Naive B cell (primary cell): ENCODE measurements around the gene HK1. TPM values are rescaled to one million over a fixed set of nuclear protein-coding genes. Genes with fewer than 3 reads are reported as not detected.
"Not testable (repeated sequence)": the region's sequence is repeated elsewhere in the genome, so short reads cannot be mapped to it uniquely, and the experiment has no call there.

ENCODE experiments used
- ATAC-seq, 2 donors: fragments of 150-1000 bp; cut with Tn5 transposase; 2 replicates each; pipeline ENCODE4 v1.10.0; 2021; ENCODE audit warnings: low read depth in 2 of 2, mild to moderate bottlenecking in 2 of 2, moderate library complexity in 2 of 2
- DNase-seq: peaks from one replicate; pipeline ENCODE4 v3.0.0; 2022
- H3K27ac Mint-ChIP-seq, 6 donors: one replicate each; pipeline ENCODE4 v1.8.0; 2020 to 2022; ENCODE audit warnings: mild to moderate bottlenecking in 6 of 6, mixed read lengths in 6 of 6, moderate library complexity in 5 of 6, inconsistent platforms in 2 of 6
- H3K27me3 Mint-ChIP-seq, 3 donors: one replicate each; pipeline ENCODE4 v1.8.0; 2021 to 2022; ENCODE audit warnings: mixed read lengths in 3 of 3, mild to moderate bottlenecking in 1 of 3
- H3K36me3 Mint-ChIP-seq, 2 donors: one replicate each; pipeline ENCODE4 v1.8.0; 2020 to 2022; ENCODE audit warnings: mixed read lengths in 2 of 2, inconsistent platforms in 1 of 2, mild to moderate bottlenecking in 1 of 2
- H3K4me1 Mint-ChIP-seq, 3 donors: one replicate each; pipeline ENCODE4 v1.8.0; 2020 to 2022; ENCODE audit warnings: mixed read lengths in 3 of 3, inconsistent platforms in 1 of 3, mild to moderate bottlenecking in 1 of 3, moderate library complexity in 1 of 3
- H3K4me3 Mint-ChIP-seq, 8 donors: one replicate each; pipeline ENCODE4 v1.8.0; 2020 to 2022; ENCODE audit warnings: mild to moderate bottlenecking in 8 of 8, mixed read lengths in 8 of 8, moderate library complexity in 8 of 8, inconsistent platforms in 2 of 8
- H3K9me3 Mint-ChIP-seq, 7 donors: one replicate each; pipeline ENCODE4 v1.8.0; 2020 to 2022; ENCODE audit warnings: mixed read lengths in 7 of 7, mild to moderate bottlenecking in 5 of 7, inconsistent platforms in 2 of 7, moderate library complexity in 1 of 7
- polyA plus RNA-seq, 6 donors: library from polyadenylated mRNA; unstranded; fragments of 300-500 nt; fragmentation: Illumina TruSeq; gene quantifications; one replicate each; pipeline ENCODE4 v1.2.3, GENCODE V29; 2021; ENCODE audit warnings: low read depth in 6 of 6

Gene HK1
- polyA plus RNA-seq, 6 donors from 2014 or later = 45.7 to 71.0 (median 59.3) TPM

DNA sequence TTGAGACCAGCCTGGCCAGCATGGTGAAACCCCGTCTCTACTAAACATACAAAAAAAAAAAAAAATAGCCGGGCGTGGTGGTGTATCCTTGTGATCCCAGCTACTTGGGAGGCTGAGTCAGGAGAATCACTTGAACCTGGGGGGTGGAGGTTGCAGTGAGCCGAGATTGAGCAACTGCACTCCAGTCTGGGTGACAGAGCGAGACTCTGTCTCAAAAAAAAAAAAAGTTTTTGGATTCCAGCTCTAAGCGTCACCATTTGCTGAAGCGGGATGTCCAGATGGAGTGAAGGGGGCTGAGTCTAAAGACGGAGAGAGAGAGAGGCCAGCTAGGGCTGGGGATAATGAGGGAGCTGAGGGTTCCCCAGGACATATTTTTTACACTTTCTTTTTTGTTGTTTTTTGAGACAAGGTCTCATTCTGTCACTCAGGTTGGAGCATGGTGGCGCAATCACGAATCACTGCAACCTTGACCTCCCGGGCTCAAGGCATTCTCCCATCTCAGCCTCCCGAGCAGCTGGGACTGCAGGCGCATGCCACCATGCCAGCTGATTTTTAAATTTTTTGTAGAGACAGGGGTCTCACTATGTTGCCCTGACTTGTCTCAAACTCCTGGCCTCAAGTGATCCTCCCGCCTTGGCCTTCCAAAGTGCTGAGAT lies 9.4 kb upstream of the HK1 start:
- Mint-ChIP-seq H3K9me3 (no peaks in the 10 kb centered on the region), H3K4me1 (peaks cover 0 to 4% (median 0%) of the 10 kb centered on the region in 3 donors), H3K36me3 (no peaks in the 10 kb centered on the region), H3K4me3 (no peak overlapping the region), H3K27ac (peak overlapping the region in 1 of 6 donors; percentile 37), H3K27me3 (peaks cover 12 to 25% (median 13%) of the 10 kb centered on the region in 3 donors)
- no peak for ATAC-seq
- no peak for DNase-seq

DNA sequence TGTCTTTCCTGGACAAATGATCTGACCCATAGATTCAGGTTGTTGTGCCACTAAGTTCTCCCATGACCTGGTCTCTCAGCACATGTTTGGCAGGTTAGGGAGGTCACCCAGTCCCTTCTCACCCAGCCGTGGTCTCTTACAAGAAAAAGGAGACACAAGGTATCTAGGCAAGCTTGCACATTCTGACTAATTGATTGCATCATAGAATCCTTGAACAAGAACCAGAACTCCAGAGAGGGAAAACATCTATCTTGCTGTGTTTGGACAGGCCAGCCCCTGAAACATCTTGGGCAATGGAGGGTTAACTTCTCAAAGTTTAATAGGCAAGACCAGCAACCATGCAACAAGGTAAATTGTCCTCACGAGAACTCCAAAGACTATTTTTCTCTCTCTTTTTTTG lies 8.5 kb upstream of the HK1 start:
- no peak for DNase-seq
- Mint-ChIP-seq H3K27ac (peak overlapping the region in 1 of 6 donors; percentile 40), H3K9me3 (no peaks in the 10 kb centered on the region), H3K27me3 (peaks cover 10 to 25% (median 13%) of the 10 kb centered on the region in 3 donors), H3K36me3 (no peaks in the 10 kb centered on the region), H3K4me3 (no peak overlapping the region), H3K4me1 (peaks cover 0 to 4% (median 0%) of the 10 kb centered on the region in 3 donors)
- no peak for ATAC-seq

GRCh38 chr10:69270990-69271389 lies 7.3 kb upstream of the HK1 start:
- H3K36me3 Mint-ChIP-seq = no peaks in the 10 kb centered on the region
- peaks cover 0 to 4% (median 0%) of the 10 kb centered on the region in 3 donors for H3K4me1 Mint-ChIP-seq
- no peaks in the 10 kb centered on the region for H3K9me3 Mint-ChIP-seq
- H3K4me3 Mint-ChIP-seq = no peak overlapping the region
- no peak for DNase-seq
- H3K27me3 Mint-ChIP-seq = peaks cover 0 to 17% (median 13%) of the 10 kb centered on the region in 3 donors
- peak overlapping the region in 1 of 6 donors; percentile 1 for H3K27ac Mint-ChIP-seq
- ATAC-seq = no peak

DNA sequence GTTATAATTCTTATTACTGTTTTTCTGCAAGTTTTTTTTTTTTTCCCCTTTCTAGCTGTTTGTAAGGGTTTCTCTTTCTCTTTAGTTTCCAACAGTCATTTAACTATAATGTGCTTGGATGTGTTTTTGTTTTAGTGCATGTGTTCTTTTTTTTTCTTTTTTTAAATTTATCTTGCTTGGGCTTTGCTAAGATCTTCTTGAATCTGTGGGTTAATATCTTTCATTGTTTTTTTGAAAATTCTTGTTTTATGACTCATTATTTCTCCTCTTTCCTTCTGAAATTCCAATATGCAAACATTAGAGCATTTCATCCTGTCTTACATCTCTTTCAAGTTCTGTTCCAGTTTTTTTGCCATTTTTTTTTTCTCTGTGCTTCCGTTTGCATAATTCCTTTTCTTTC lies 5.7 kb upstream of the HK1 start:
- Mint-ChIP-seq H3K4me1 (peaks cover 0 to 4% (median 0%) of the 10 kb centered on the region in 3 donors), H3K27ac (no peak overlapping the region), H3K4me3 (no peak overlapping the region), H3K36me3 (no peaks in the 10 kb centered on the region), H3K27me3 (peaks cover 0 to 8% (median 7%) of the 10 kb centered on the region in 3 donors), H3K9me3 (no peaks in the 10 kb centered on the region)
- no peak for DNase-seq
- ATAC-seq = no peak

- H3K27ac Mint-ChIP-seq = no peak overlapping the region
- no peak for DNase-seq
- peaks cover 8 to 21% (median 17%) of the 10 kb centered on the region in 3 donors for H3K4me1 Mint-ChIP-seq
- H3K9me3 Mint-ChIP-seq = no peaks in the 10 kb centered on the region
- no peak overlapping the region for H3K4me3 Mint-ChIP-seq
- H3K27me3 Mint-ChIP-seq = no peaks in the 10 kb centered on the region
- ATAC-seq = no peak
- H3K36me3 Mint-ChIP-seq = no peaks in the 10 kb centered on the region
These were observed 2.9 kb upstream of the HK1 start for GRCh38 chr10:69275444-69275843.

GRCh38 chr10:69276503-69276902 lies 1.8 kb upstream of the HK1 start:
- Mint-ChIP-seq H3K4me1 (peaks cover 8 to 17% (median 17%) of the 10 kb centered on the region in 3 donors), H3K9me3 (no peaks in the 10 kb centered on the region), H3K27me3 (peaks cover 0 to 2% (median 0%) of the 10 kb centered on the region in 3 donors), H3K36me3 (no peaks in the 10 kb centered on the region), H3K4me3 (no peak overlapping the region), H3K27ac (no peak overlapping the region)
- DNase-seq = no peak
- ATAC-seq = no peak

DNA sequence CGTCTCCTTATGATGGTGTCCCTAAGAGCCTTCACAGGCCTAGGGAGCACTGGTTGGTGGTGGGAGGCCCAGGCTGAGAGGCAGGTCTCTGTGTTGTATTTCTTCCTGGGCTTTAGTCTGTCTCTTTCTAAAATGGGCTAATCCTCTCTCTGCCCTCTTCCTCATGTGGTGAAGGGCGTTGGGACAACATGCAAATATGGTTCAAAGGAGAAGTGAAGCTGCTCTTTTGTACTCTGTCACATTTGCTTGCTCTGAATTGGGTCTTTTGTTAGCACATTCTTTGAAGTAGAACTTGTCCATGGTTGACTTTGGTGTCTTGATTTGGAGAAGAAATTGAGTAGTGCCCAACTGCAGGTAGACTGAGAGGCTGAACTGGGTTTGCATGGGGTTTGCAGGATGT lies 814 bp downstream of the HK1 start:
- ATAC-seq (peak; percentile 63 to 69), DNase-seq (no peak)
- Mint-ChIP-seq H3K27me3 (peaks cover 0 to 5% (median 4%) of the 10 kb centered on the region in 3 donors), H3K9me3 (no peaks in the 10 kb centered on the region), H3K4me1 (peaks cover 8 to 17% (median 17%) of the 10 kb centered on the region in 3 donors), H3K27ac (peak overlapping the region in 2 of 6 donors; percentile 31 to 62), H3K4me3 (peak overlapping the region in 1 of 8 donors; percentile 18), H3K36me3 (no peaks in the 10 kb centered on the region)

GRCh38 chr10:69281507-69282413 lies 3.5 kb downstream of the HK1 start:
- no peaks in the 10 kb centered on the region for H3K36me3 Mint-ChIP-seq
- ATAC-seq (no peak), DNase-seq (no peak)
- H3K4me3 Mint-ChIP-seq = no peak overlapping the region
- peaks cover 0 to 6% (median 4%) of the 10 kb centered on the region in 3 donors for H3K27me3 Mint-ChIP-seq
- H3K9me3 Mint-ChIP-seq = peaks cover 0 to 2% (median 0%) of the 10 kb centered on the region in 7 donors
- H3K4me1 Mint-ChIP-seq = peaks cover 8 to 17% (median 17%) of the 10 kb centered on the region in 3 donors
- peak overlapping the region in 1 of 6 donors; percentile 44 for H3K27ac Mint-ChIP-seq

GRCh38 chr10:69284402-69284801 lies 6.1 kb downstream of the HK1 start:
- not testable (repeated sequence) for H3K4me3 Mint-ChIP-seq, ATAC-seq, H3K4me1 Mint-ChIP-seq, H3K27ac Mint-ChIP-seq, H3K36me3 Mint-ChIP-seq, H3K9me3 Mint-ChIP-seq, DNase-seq
- H3K27me3 Mint-ChIP-seq = peaks cover 0 to 17% (median 4%) of the 10 kb centered on the region in 3 donors

- Mint-ChIP-seq H3K27me3 (peaks cover 0 to 22% (median 4%) of the 10 kb centered on the region in 3 donors), H3K4me3 (no peak overlapping the region), H3K36me3 (no peaks in the 10 kb centered on the region), H3K27ac (no peak overlapping the region), H3K4me1 (no peaks in the 10 kb centered on the region), H3K9me3 (peaks cover 0 to 2% (median 0%) of the 10 kb centered on the region in 7 donors)
- ATAC-seq = no peak
- DNase-seq = no peak
These were observed 7.4 kb downstream of the HK1 start for GRCh38 chr10:69285699-69286098.

DNA sequence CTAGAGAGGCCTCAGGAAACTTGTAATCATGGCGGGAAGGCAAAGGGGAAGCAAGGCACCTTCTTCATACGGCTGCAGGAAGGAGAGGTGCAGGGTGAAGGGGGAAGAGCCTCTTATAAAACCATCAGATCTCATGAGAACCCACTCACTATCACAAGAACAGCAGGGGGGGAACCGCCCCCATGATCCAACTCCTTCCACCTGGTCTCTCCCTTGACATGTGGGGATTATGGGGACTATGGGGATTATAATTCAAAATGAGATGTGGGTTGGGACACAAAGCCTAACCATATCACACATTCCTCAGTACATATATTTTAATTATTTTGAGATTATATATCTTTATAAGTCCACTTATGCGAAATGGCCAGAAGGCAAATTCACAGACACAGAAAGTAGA lies 8.9 kb downstream of the HK1 start:
- ATAC-seq (no peak), DNase-seq (no peak)
- H3K4me1 Mint-ChIP-seq = no peaks in the 10 kb centered on the region
- H3K36me3 Mint-ChIP-seq = no peaks in the 10 kb centered on the region
- H3K9me3 Mint-ChIP-seq = peaks cover 0 to 2% (median 0%) of the 10 kb centered on the region in 7 donors
- H3K27ac Mint-ChIP-seq = peak overlapping the region in 1 of 6 donors; percentile 25
- H3K4me3 Mint-ChIP-seq = no peak overlapping the region
- peaks cover 0 to 24% (median 0%) of the 10 kb centered on the region in 3 donors for H3K27me3 Mint-ChIP-seq

- Mint-ChIP-seq H3K9me3 (peaks cover 0 to 2% (median 0%) of the 10 kb centered on the region in 7 donors), H3K4me3 (no peak overlapping the region), H3K27ac (peak overlapping the region in 1 of 6 donors; percentile 56), H3K36me3 (no peaks in the 10 kb centered on the region), H3K4me1 (no peaks in the 10 kb centered on the region), H3K27me3 (peaks cover 0 to 27% (median under 1%) of the 10 kb centered on the region in 3 donors)
- no peak for ATAC-seq
- DNase-seq = no peak
These were observed 12.7 kb downstream of the HK1 start for GRCh38 chr10:69290993-69291392.

- DNase-seq (no peak), ATAC-seq (no peak)
- Mint-ChIP-seq H3K36me3 (no peaks in the 10 kb centered on the region), H3K27me3 (peaks cover 0 to 28% (median 9%) of the 10 kb centered on the region in 3 donors), H3K27ac (no peak overlapping the region), H3K4me3 (no peak overlapping the region), H3K9me3 (peaks cover 0 to under 1% (median 0%) of the 10 kb centered on the region in 7 donors), H3K4me1 (no peaks in the 10 kb centered on the region)
These were observed 14.2 kb downstream of the HK1 start for GRCh38 chr10:69292459-69292858.
